SJCRH30 (cell line): ENCODE results near the gene CEP120. TPM values are rescaled to one million over a fixed set of nuclear protein-coding genes. Genes with fewer than 3 reads are reported as not detected.
"Not testable (repeated sequence)": the region's sequence is repeated elsewhere in the genome, so short reads cannot be mapped to it uniquely, and the experiment has no call there.

Source experiments
- DNase-seq, 2 experiments: peaks; one replicate each; pipeline ENCODE4 v3.0.0-alpha.2; 2015 to 2020
- H3K27ac ChIP-seq: fragments of 250-450 bp; sonication (Bioruptor Pico); 2 replicates; pipeline ENCODE4 v1.5.1; 2020; ENCODE audit warnings: mild to moderate bottlenecking, moderate library complexity
- H3K27me3 ChIP-seq: fragments of 250-450 bp; sonication (Bioruptor Pico); 2 replicates; pipeline ENCODE4 v1.5.1; 2020; ENCODE audit warnings: mild to moderate bottlenecking, moderate library complexity
- H3K36me3 ChIP-seq: fragments of 250-450 bp; sonication (Bioruptor Pico); 2 replicates; pipeline ENCODE4 v1.5.1; 2020; ENCODE audit warnings: mild to moderate bottlenecking, moderate library complexity
- H3K4me1 ChIP-seq: fragments of 250-450 bp; sonication (Bioruptor Pico); 2 replicates; pipeline ENCODE4 v1.5.1; 2020; ENCODE audit warnings: mild to moderate bottlenecking, moderate library complexity
- H3K4me3 ChIP-seq: fragments of 250-450 bp; sonication (Bioruptor Pico); 2 replicates; pipeline ENCODE4 v1.5.1; 2020; ENCODE audit warnings: mild to moderate bottlenecking, moderate library complexity
- H3K9me3 ChIP-seq: fragments of 250-450 bp; sonication (Bioruptor Pico); replicated peaks from 2 replicates; pipeline ENCODE4 v1.5.1; 2020; ENCODE audit warnings: mild to moderate bottlenecking, moderate library complexity
- total RNA-seq: library from RNA; depleted of rRNA; stranded (reverse); fragments of >200 nt; shearing (Covaris generic); gene quantifications from 2 replicates; pipeline ENCODE4 v1.2.3, GENCODE V29; 2014

Gene CEP120
- total RNA-seq, 1 experiment from 2014 or later, result 23.5 TPM

DNA sequence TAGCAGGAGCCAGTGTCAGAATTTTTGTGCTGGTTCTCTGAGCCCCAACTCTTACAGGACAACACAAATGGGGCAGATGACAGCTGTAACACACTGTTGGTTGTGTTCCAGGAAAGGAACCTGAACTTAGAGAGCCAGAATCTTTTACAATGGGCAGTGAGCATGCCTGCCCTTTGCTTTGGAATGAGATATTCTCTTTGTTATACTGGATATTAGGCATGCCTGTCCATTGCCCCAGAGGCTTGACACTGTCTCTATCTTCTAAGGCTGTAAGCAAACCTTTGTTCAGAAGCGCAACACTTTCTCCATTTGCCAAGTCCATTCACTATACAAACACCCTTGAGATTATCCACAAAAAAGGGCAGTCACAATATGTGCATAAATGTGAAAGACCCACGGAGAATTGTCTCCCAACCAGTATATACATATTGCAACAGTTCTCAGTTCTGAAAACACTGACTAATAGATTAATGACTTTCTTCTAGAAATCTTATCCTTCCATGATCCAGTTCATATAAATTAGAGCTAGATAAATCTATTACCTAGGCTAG, 26.3 kb upstream of the CEP120 start:
- Histone ChIP-seq H3K4me1 (peaks cover 24% of the 10 kb centered on the region), H3K27ac (no peak overlapping the region; the same call in 1 of the 2 replicates), H3K9me3 (no peaks in the 10 kb centered on the region), H3K36me3 (no peaks in the 10 kb centered on the region), H3K27me3 (no peaks in the 10 kb centered on the region), H3K4me3 (no peak overlapping the region)
- DNase-seq, result peak in 1 of 2 experiments; percentile 52

DNA sequence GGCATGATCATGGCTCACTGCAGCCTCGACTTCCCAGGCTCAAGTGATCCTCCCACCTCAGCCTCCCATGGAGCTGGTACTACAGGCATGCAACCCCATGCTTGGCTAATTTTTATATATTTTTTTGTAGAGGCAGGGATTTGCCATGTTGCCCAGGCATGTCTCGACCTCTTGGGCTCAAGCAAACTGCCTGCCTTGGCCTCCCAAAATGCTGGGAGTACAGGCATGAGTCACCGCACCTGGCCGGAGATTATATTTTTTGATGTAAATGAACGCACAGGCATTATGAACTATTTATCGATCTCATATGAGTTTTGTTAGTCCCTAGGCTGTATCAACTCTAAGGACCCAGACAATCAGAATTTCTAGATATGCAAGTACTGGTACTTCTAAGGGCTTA, 25.5 kb upstream of the CEP120 start:
- Histone ChIP-seq H3K27me3 (no peaks in the 10 kb centered on the region), H3K9me3 (no peaks in the 10 kb centered on the region), H3K27ac (no peak overlapping the region), H3K4me3 (no peak overlapping the region), H3K4me1 (peaks cover 24% of the 10 kb centered on the region), H3K36me3 (no peaks in the 10 kb centered on the region)
- DNase-seq, result no peak

DNA sequence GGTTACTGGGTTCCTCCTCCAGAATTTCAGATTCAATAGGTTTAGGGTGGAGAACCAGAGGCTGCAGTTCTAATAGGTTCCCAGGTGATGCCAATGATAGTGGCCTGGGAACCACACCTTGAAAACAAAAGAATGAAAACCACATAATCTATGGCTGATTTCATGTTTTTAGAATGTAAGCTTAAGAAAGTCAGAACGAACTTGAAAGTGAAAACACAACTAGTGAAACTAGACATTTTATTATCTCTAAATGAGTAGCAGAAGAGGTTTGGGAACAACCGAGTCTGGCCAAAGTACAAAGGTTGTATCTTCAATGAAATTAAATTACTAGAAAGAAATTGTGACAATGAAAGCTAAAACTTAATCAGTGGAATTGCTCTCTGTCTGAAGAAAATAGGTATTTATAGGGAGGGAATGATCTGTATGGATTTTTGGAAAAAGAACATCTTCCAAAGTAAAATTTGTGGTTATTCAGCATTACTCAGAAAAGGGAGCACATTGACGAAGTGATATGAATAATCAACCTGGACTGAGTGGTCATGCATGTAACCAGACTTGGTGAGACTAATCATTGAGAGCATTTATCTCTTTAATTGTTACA, 24.9 kb upstream of the CEP120 start:
- DNase-seq, result no peak
- Histone ChIP-seq H3K9me3 (no peaks in the 10 kb centered on the region), H3K27me3 (no peaks in the 10 kb centered on the region), H3K4me1 (peaks cover 24% of the 10 kb centered on the region), H3K27ac (no peak overlapping the region), H3K36me3 (no peaks in the 10 kb centered on the region), H3K4me3 (no peak overlapping the region)

DNA sequence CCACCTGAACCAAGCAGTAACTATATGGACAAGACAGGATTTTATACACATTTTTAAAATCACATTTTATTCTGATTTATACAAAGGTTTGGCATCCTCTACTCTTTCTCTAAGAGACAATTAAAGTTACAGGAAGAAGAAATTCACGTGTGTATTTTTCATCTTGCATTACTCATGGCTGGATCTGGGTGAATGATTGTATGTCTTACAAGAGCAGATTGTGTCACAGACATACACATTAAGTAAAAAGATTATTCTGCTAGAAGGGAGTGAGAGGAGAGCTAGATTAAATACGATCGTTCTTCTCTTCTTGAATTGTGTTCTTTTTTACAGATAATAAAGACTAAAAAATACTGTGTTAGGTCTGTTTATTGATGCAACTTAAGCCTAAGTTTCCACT, 20.8 kb upstream of the CEP120 start:
- no peaks in the 10 kb centered on the region for H3K9me3 ChIP-seq
- H3K4me1 ChIP-seq, result peaks cover under 1% of the 10 kb centered on the region; the same call in 1 of the 2 replicates
- no peaks in the 10 kb centered on the region for H3K27me3 ChIP-seq
- DNase-seq, result no peak
- H3K36me3 ChIP-seq, result no peaks in the 10 kb centered on the region
- no peak overlapping the region for H3K27ac ChIP-seq
- no peak overlapping the region for H3K4me3 ChIP-seq

DNA sequence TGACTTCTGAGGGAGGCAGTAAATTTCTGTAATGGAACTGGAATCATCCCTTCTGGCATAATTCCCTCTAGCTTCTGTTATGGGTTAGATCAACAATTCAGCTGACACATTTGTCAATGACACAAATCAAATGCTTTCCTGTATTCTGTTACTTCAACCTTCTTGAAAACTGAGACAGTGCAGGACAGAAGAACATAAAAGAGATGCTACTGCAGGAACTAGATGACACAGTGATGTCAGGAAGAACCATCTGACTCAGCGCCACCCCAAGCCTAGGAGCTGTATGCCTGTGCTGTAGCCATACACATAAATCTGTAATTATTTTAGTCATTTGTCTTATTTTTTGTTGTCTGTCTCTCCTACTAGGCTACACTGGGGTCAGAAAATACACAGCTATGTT, 18.2 kb upstream of the CEP120 start:
- no peak overlapping the region for H3K27ac ChIP-seq
- H3K9me3 ChIP-seq, result no peaks in the 10 kb centered on the region
- no peaks in the 10 kb centered on the region for H3K36me3 ChIP-seq
- H3K4me3 ChIP-seq, result no peak overlapping the region
- DNase-seq, result no peak
- no peaks in the 10 kb centered on the region for H3K27me3 ChIP-seq
- no peaks in the 10 kb centered on the region for H3K4me1 ChIP-seq

DNA sequence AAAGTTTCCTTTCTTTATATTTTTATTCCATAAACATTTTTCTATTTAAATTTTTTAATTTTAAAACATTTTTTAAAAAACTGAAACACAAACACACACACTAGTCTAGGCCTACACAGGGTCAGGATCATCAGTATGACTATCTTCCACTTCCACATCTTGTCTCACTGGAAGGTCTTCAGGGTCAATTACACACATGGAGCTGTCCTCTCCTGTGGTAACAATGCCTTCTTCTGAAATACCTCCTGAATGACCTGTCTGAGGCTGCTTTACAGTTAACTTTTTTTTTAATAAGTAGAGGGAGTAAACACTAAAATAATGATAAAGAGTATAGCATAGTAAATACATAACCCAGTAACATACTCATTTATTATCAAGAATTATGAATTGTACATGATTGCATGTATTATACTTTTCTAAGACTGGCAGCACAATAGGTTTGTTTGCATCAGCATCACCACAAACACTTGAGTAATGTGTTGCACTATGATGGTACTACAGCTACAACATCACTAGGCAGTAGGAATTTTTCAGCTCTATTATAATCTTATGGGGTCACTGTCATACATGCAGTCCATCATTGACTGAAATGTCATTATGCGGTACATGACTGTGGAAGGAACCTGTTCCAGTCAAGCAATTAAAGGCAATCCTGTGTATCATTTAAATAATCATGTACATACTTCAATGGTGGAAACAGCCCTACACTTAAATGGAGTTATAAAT, 17.4 kb upstream of the CEP120 start:
- no peaks in the 10 kb centered on the region for H3K9me3 ChIP-seq
- H3K4me1 ChIP-seq, result no peaks in the 10 kb centered on the region
- H3K27ac ChIP-seq, result no peak overlapping the region
- no peaks in the 10 kb centered on the region for H3K27me3 ChIP-seq
- DNase-seq, result no peak
- H3K36me3 ChIP-seq, result no peaks in the 10 kb centered on the region
- H3K4me3 ChIP-seq, result no peak overlapping the region

DNA sequence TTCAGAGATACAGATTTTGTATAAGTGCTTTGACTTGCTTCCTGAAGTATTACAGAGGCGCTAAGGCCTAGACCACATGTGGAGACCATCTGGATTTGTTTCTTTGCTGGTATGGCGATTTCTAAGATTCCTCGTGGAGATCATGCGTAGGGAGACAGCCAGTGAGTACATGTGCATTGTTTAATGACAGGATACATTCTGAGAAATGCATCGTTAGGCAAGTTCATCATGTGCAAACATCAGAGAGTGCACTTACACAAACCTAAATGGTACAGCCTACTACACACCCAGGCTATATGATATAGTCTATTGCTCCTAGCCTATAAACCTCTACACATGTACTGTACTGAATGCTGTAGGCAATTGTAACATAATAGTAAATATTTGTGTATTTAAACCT, 16.5 kb upstream of the CEP120 start:
- Histone ChIP-seq H3K36me3 (no peaks in the 10 kb centered on the region), H3K9me3 (no peaks in the 10 kb centered on the region), H3K4me1 (no peaks in the 10 kb centered on the region), H3K4me3 (no peak overlapping the region), H3K27me3 (no peaks in the 10 kb centered on the region), H3K27ac (no peak overlapping the region)
- no peak for DNase-seq

DNA sequence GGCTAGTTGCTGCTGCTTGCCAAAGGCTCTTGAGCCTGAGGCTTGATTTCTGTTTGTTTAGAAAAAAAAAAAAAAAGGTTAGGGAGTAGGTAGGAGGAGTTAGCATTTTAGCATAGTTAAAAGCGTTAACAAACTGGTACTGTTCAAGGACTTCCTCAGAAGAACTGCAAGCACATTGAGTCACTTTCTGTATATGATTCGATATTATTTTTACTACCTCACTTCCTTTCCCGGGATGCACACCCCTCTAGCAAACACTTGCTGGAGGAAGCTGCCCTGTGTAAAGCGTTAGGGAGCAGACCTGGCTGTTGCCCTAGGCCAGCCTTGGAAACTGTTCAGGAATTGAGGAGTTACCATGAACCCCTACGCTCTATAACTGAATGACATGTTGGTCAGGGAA, 15.7 kb upstream of the CEP120 start:
- H3K27ac ChIP-seq, result no peak overlapping the region
- no peak overlapping the region for H3K4me3 ChIP-seq
- H3K9me3 ChIP-seq, result no peaks in the 10 kb centered on the region
- no peaks in the 10 kb centered on the region for H3K27me3 ChIP-seq
- no peaks in the 10 kb centered on the region for H3K36me3 ChIP-seq
- H3K4me1 ChIP-seq, result no peaks in the 10 kb centered on the region
- no peak for DNase-seq

DNA sequence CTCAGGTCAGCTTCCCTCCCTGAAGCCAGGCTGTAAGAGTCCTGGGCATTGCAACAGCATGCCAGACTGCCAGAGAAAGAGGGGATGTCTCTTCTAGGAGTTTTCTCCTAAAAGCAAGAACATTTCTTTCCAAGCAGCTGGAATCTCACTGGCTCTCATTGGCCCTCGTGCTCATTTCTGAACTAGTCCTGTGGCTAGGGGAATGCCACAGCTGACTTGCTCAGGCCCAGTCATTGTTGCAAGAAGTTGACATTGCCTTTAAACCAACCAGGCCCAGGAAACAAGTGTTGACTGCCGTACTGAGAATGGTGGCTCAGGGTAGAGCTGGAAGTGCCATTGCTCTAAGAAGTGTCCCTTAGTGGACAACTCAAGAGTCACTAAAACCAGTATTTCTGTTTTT, 15.0 kb upstream of the CEP120 start:
- no peak for DNase-seq

DNA sequence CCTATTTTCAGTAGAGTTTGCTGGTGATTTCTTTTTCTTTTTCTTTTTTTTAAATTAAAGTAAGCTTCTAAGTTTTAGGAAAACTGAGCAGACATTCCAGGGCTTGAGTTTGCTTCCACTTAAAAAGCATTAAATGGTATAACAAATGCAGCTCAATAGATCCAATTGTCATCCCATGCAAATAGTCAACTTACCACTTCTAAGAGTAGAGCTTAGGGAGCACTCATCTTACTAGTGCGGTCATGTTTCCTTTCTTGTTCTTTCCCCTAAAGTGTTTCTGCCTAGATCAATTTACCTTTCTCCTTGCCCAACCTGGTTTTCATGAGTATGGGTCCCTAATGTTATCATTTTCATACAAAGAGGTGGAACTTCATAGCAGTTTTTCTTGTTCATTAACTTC, 13.0 kb upstream of the CEP120 start:
- no peak overlapping the region for H3K27ac ChIP-seq
- no peak overlapping the region for H3K4me3 ChIP-seq
- no peaks in the 10 kb centered on the region for H3K9me3 ChIP-seq
- H3K4me1 ChIP-seq, result no peaks in the 10 kb centered on the region
- H3K36me3 ChIP-seq, result no peaks in the 10 kb centered on the region
- no peak for DNase-seq
- H3K27me3 ChIP-seq, result no peaks in the 10 kb centered on the region

More for the DNA sequence above, 15.0 kb upstream of the CEP120 start:
- H3K4me3 ChIP-seq, result no peak overlapping the region
- H3K27ac ChIP-seq, result no peak overlapping the region
- H3K9me3 ChIP-seq, result no peaks in the 10 kb centered on the region
- H3K36me3 ChIP-seq, result no peaks in the 10 kb centered on the region
- H3K4me1 ChIP-seq, result no peaks in the 10 kb centered on the region
- no peaks in the 10 kb centered on the region for H3K27me3 ChIP-seq

DNA sequence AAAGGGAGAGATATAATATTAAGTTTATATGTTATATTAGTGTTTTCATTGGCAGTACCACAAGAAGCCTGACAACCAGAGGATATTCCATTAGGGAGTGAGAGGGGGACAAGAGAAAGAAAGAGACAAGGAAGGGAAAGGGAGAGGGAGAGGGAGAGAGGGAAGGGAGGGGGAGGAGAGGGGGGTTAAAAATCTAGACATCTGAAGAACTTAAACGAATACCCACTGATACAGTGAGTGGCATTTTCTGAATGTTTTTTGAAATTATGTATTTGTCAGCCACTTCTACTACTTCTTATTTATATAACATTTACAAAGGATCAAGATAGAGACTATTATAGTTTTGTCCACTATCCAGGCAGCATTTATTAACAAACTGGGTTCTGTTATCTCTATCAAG, 11.6 kb upstream of the CEP120 start:
- Histone ChIP-seq H3K4me1 (no peaks in the 10 kb centered on the region), H3K27ac (no peak overlapping the region), H3K9me3 (no peaks in the 10 kb centered on the region), H3K36me3 (no peaks in the 10 kb centered on the region), H3K4me3 (no peak overlapping the region), H3K27me3 (no peaks in the 10 kb centered on the region)
- DNase-seq, result no peak

DNA sequence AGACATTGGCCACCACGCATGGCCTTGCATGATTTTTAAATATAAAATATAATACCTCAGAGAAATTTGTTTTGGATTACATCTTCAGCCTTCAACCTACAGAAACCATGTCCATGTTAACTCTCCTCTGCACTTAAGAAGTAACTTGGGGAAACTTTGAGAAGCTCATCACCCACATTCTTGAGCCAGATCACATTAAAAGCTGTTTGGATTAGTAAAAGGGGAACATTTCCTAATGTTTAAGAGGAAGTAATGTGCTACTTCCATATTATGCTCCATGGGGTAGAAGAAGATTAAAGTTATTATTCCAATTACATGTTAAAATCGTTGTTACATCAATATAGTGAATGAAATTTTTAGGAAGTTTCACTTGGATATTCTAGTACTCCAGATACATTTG, 10.4 kb upstream of the CEP120 start:
- H3K27ac ChIP-seq, result no peak overlapping the region
- no peaks in the 10 kb centered on the region for H3K27me3 ChIP-seq
- no peaks in the 10 kb centered on the region for H3K9me3 ChIP-seq
- no peaks in the 10 kb centered on the region for H3K4me1 ChIP-seq
- no peak for DNase-seq
- no peak overlapping the region for H3K4me3 ChIP-seq
- no peaks in the 10 kb centered on the region for H3K36me3 ChIP-seq

DNA sequence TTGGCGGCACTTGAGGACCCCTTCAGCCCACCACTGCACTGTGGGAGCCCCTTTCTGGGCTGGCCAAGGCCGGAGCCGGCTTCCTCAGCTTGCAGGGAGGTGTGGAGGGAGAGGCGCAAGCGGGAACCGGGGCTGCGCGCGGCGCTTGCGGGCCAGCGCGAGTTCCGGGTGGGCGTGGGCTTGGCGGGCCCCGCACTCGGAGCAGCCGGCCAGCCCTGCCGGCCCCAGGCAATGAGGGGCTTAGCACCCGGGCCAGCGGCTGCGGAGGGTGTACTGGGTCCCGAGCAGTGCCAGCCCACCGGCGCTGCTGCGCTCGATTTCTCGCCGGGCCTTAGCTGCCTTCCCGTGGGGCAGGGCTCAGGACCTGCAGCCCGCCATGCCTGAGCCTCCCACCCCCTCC, 7.2 kb upstream of the CEP120 start:
- DNase-seq, H3K27me3 ChIP-seq, H3K27ac ChIP-seq, H3K9me3 ChIP-seq, H3K4me1 ChIP-seq, H3K36me3 ChIP-seq, H3K4me3 ChIP-seq: not testable (repeated sequence)

DNA sequence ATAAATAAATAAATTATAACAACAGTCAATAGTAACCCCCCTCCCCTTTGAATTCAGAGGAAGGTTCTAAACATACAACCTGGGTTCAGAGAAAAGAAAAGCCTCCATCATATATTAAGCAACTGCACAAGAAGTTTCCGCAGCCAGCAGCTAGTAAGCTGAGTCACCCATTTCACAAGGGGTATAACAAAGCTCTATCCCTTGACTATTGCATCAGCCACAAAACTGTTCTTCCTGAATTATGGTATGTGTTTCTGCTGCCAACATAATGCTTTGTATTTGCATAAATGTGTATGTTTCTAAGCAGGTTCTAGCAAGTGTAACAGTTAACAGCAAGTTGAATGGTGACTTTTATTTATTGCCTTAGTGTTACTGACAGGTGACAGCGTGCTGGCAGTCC, 6.8 kb upstream of the CEP120 start:
- Histone ChIP-seq H3K27ac (no peak overlapping the region), H3K36me3 (no peaks in the 10 kb centered on the region), H3K4me3 (no peak overlapping the region), H3K9me3 (no peaks in the 10 kb centered on the region), H3K27me3 (no peaks in the 10 kb centered on the region), H3K4me1 (no peaks in the 10 kb centered on the region)
- no peak for DNase-seq

DNA sequence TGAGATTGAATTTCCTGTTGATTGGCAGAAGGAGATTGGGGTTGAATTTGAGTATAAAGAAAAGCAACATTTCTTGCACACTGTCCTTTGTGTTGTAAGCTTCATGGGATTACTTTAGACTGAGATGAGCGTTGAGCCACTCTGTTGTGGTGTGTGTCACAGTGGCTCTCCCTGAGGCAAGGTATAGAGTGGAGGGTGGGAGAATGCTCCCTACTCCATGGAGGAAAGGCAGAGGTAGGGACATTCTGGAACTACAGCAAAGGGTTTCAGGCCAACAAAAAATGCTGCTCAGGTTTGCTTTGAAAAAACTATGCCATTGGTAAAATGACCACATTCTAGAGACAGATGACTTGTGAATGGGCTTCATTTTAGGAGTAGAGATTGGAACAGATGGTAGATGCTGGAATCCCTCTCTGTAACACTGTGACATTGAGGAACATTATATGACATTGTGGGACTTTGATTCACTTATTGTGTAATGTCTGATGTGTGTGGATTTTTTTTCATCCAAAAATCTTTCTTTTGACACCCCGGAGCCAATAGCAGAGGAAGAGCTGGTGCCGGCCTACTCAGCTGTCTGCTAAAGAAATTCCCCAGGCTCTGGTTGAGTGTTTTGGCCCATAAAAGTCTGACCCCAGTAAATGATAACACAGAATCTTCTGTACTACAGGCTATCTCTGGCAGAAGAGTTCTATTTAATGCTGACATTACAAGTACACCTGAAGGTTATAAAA, 6.2 kb upstream of the CEP120 start:
- H3K9me3 ChIP-seq, result no peaks in the 10 kb centered on the region
- H3K36me3 ChIP-seq, result no peaks in the 10 kb centered on the region
- H3K4me3 ChIP-seq, result no peak overlapping the region
- H3K27ac ChIP-seq, result no peak overlapping the region
- no peak for DNase-seq
- H3K27me3 ChIP-seq, result no peaks in the 10 kb centered on the region
- H3K4me1 ChIP-seq, result no peaks in the 10 kb centered on the region
